GM12878 (cell line): Measurements from ENCODE around the gene WBP11. TPM values are rescaled to one million over a fixed set of nuclear protein-coding genes. Genes with fewer than 3 reads are reported as not detected.

Source experiments
- ATF2 ChIP-seq: IDR thresholded peaks from 2 replicates; pipeline ENCODE4 v1.6.1; 2012; ENCODE audit warnings: low read length, inconsistent platforms
- BCL11A ChIP-seq: IDR thresholded peaks from 2 replicates; pipeline ENCODE4 v1.6.1; 2011; ENCODE audit warnings: low read depth, low read length
- BCL3 ChIP-seq: IDR thresholded peaks from 2 replicates; pipeline ENCODE4 v1.6.1; 2011; ENCODE audit warnings: borderline replicate concordance, low read depth, mild to moderate bottlenecking, moderate library complexity, low read length; ENCODE audit not compliant: insufficient read depth, poor library complexity, severe bottlenecking
- CBFB ChIP-seq: IDR thresholded peaks from 2 replicates; pipeline ENCODE4 v1.6.1; 2016; ENCODE audit warnings: antibody characterized with exemption, low read depth
- DPF2 ChIP-seq: fragments of 450-650 bp; IDR thresholded peaks from 2 replicates; pipeline ENCODE4 v1.6.1; 2017; ENCODE audit warnings: mild to moderate bottlenecking
- E4F1 ChIP-seq: fragments of 450-650 bp; IDR thresholded peaks from 2 replicates; pipeline ENCODE4 v1.6.1; 2018; ENCODE audit warnings: borderline replicate concordance, mild to moderate bottlenecking; ENCODE audit not compliant: partially characterized antibody
- EGR1 ChIP-seq, 2 experiments: IDR thresholded peaks; 1 replicate in 1 of 2; 2 replicates in 1 of 2; pipeline ENCODE4 v1.6.1; 2011 to 2012; ENCODE audit warnings: low read depth in 2 of 2, low read length in 2 of 2, borderline replicate concordance in 1 of 2, mild to moderate bottlenecking in 1 of 2, moderate library complexity in 1 of 2
- IRF4 ChIP-seq: IDR thresholded peaks from 2 replicates; pipeline ENCODE4 v1.6.1; 2011; ENCODE audit warnings: low read depth, low read length
- JUNB ChIP-seq: IDR thresholded peaks from 2 replicates; pipeline ENCODE4 v1.6.1; 2016; ENCODE audit warnings: antibody characterized with exemption, mild to moderate bottlenecking
- KAT2A ChIP-seq: conservative IDR thresholded peaks from 2 replicates; pipeline ENCODE4 v1.6.1; 2011; ENCODE audit warnings: low read depth, low read length; ENCODE audit not compliant: control insufficient read depth
- MEF2A ChIP-seq: IDR thresholded peaks from 2 replicates; pipeline ENCODE4 v1.6.1; 2011; ENCODE audit warnings: low read depth, mild to moderate bottlenecking, low read length, moderate library complexity; ENCODE audit not compliant: insufficient read depth
- NFXL1 ChIP-seq: fragments of 450-650 bp; IDR thresholded peaks from 2 replicates; pipeline ENCODE4 v1.6.1; 2017; ENCODE audit warnings: antibody characterized with exemption, mild to moderate bottlenecking, borderline replicate concordance
- NRF1 ChIP-seq: conservative IDR thresholded peaks from 2 replicates; pipeline ENCODE4 v1.6.1; 2011; ENCODE audit warnings: mild to moderate bottlenecking, low read depth, low read length, improper control_type of control experiment
- RCOR1 ChIP-seq: conservative IDR thresholded peaks from 2 replicates; pipeline ENCODE4 v1.6.1; 2012; ENCODE audit warnings: low read depth, low read length, improper control_type of control experiment
- RELB ChIP-seq: fragments of 450-650 bp; IDR thresholded peaks from 2 replicates; pipeline ENCODE4 v1.6.1; 2017; ENCODE audit warnings: low read depth, mild to moderate bottlenecking, moderate library complexity
- SREBF1 ChIP-seq: IDR thresholded peaks from 2 replicates; pipeline ENCODE4 v1.6.1; 2012; ENCODE audit warnings: mild to moderate bottlenecking, low read length
- TCF7 ChIP-seq: IDR thresholded peaks from 2 replicates; pipeline ENCODE4 v1.6.1; 2014; ENCODE audit warnings: antibody characterized with exemption, borderline replicate concordance
- ZBTB11 ChIP-seq: fragments of 450-650 bp; formaldehyde crosslinking; IDR thresholded peaks from 2 replicates; pipeline ENCODE4 v1.5.0; 2022; ENCODE audit warnings: mild to moderate bottlenecking, missing genetic modification characterization
- ZNF207 ChIP-seq: fragments of 450-650 bp; IDR thresholded peaks from 2 replicates; pipeline ENCODE4 v1.6.1; 2014; ENCODE audit warnings: antibody characterized with exemption, mild to moderate bottlenecking, borderline replicate concordance
- ZNF24 ChIP-seq: fragments of 450-650 bp; IDR thresholded peaks from 2 replicates; pipeline ENCODE4 v1.6.1; 2017; ENCODE audit warnings: antibody characterized with exemption, mild to moderate bottlenecking
- polyA plus RNA-seq, 11 experiments: library from polyadenylated mRNA; depleted of rRNA in 4 of 11; unstranded in 6 of 11; stranded (reverse) in 5 of 11; fragments of >200 nt; fragmentation: Nextera tagmentation in 4 of 11; fragmentation: Illumina TruSeq in 1 of 11; extraction: Ambion mirVana in 4 of 11; extraction: Trizol in 1 of 11; gene quantifications; 1 replicate in 1 of 11; 2 replicates in 10 of 11; pipeline versions ENCODE4 v1.2.1 to v1.2.3, GENCODE V29; 2011 to 2016; ENCODE audit warnings: inconsistent platforms in 2 of 11, missing spikeins in 2 of 11, low read depth in 1 of 11
- total RNA-seq, 4 experiments: library from RNA; depleted of rRNA in 3 of 4; stranded (reverse); fragments of >200 nt in 3 of 4; fragmentation: Illumina TruSeq in 1 of 4; extraction: Trizol in 1 of 4; gene quantifications; 2 replicates each; pipeline versions ENCODE4 v1.2.1 to v1.2.3, GENCODE V29; 2013 to 2021

WBP11 gene
- total and polyA plus RNA-seq, 10 of the 15 experiments (the other 5 are each of a cell fraction or from before 2014, with no cell fraction given): 11.5 to 107 (median 29.1) TPM

GRCh38 chr12:14774074-14774905 is 29.0 kb downstream of the WBP11 start (continued):
- TF ChIP-seq KAT2A: no peak
- TF ChIP-seq MEF2A: no peak
- TF ChIP-seq NFXL1: 0 out of 2 replicates have a peak, but pooled peaks have one; percentile 59
- no peak for TF ChIP-seq EGR1 (IDR thresholded peaks at IDR 0.05; ENCODE audit: borderline replicate concordance in 1 of 2, low read depth in 2 of 2, low read length in 2 of 2)
- no peak for TF ChIP-seq BCL11A
- TF ChIP-seq ATF2: no peak; the same call in 1 of the 2 replicates
- no peak for TF ChIP-seq JUNB
- TF ChIP-seq NRF1: no peak
- no peak for TF ChIP-seq IRF4
- TF ChIP-seq DPF2: peak; percentile 88
- peak; percentile 75 for TF ChIP-seq CBFB
- no peak for TF ChIP-seq SREBF1
- peak; percentile 89 for TF ChIP-seq E4F1
- TF ChIP-seq ZNF24: no peak
- TF ChIP-seq ZBTB11 (CRISPR knock-in tag): no peak
- no peak for TF ChIP-seq BCL3
- TF ChIP-seq RELB: no peak
- TF ChIP-seq ZNF207: no peak
- TF ChIP-seq RCOR1: no peak
- TF ChIP-seq TCF7: no peak
